ENCODE data around the gene STXBP4. TPM values are rescaled to one million over a fixed set of nuclear protein-coding genes. Genes with fewer than 3 reads are reported as not detected.

The STXBP4 gene
- total and polyA plus RNA-seq, 7 donors: 0.53 to 4.1 (median 2.3) TPM

GRCh38 chr17:55167024-55167725, 198.6 kb downstream of the STXBP4 start:
- ATAC-seq: no peak
- no peaks in the 10 kb centered on the region for H3K9me3 ChIP-seq
- no peak for DNase-seq
- 58 to 72% (median 66%) methylated on average over 2 of the region's 2 CpGs for WGBS, 3 donors
- H3K4me1 ChIP-seq: no peaks in the 10 kb centered on the region
- H3K27ac ChIP-seq: no peak overlapping the region
- no peaks in the 10 kb centered on the region for H3K36me3 ChIP-seq (ENCODE audit: insufficient read depth in 1 of 2, low read depth in 1 of 2)
- no peak overlapping the region for H3K4me3 ChIP-seq
- TF ChIP-seq CTCF (IDR thresholded peaks at IDR 0.05): no peak
- intact Hi-C loops (cut with DNase I): no loop called here
- no peaks in the 10 kb centered on the region for H3K27me3 ChIP-seq (ENCODE audit: insufficient read depth in 3 of 3, low read length in 2 of 3)

GRCh38 chr17:55168958-55169687, 200.6 kb downstream of the STXBP4 start:
- no peaks in the 10 kb centered on the region for H3K27me3 ChIP-seq (ENCODE audit: insufficient read depth in 3 of 3, low read length in 2 of 3)
- DNase-seq: no peak
- H3K27ac ChIP-seq: no peak overlapping the region
- no peak overlapping the region for H3K4me3 ChIP-seq
- intact Hi-C loops (cut with DNase I): no loop called here
- H3K9me3 ChIP-seq: no peaks in the 10 kb centered on the region
- H3K36me3 ChIP-seq (ENCODE audit: insufficient read depth in 1 of 2, low read depth in 1 of 2): no peaks in the 10 kb centered on the region
- WGBS, 3 donors: 81 to 84% (median 81%) methylated on average over 5 of the region's 5 CpGs
- no peaks in the 10 kb centered on the region for H3K4me1 ChIP-seq
- no peak for TF ChIP-seq CTCF (IDR thresholded peaks at IDR 0.05)
- no peak for ATAC-seq

GRCh38 chr17:55171634-55172328, 203.2 kb downstream of the STXBP4 start:
- 98 to 99% (median 99%) methylated on average over 4 of the region's 4 CpGs for WGBS, 3 donors
- ATAC-seq (no peak), DNase-seq (no peak)
- H3K27me3 ChIP-seq (ENCODE audit: insufficient read depth in 3 of 3, low read length in 2 of 3): no peaks in the 10 kb centered on the region
- H3K27ac ChIP-seq: no peak overlapping the region
- H3K4me3 ChIP-seq: no peak overlapping the region
- H3K4me1 ChIP-seq: no peaks in the 10 kb centered on the region
- no peaks in the 10 kb centered on the region for H3K9me3 ChIP-seq
- intact Hi-C loops (cut with DNase I): no loop called here
- TF ChIP-seq CTCF (IDR thresholded peaks at IDR 0.05): no peak
- no peaks in the 10 kb centered on the region for H3K36me3 ChIP-seq (ENCODE audit: insufficient read depth in 1 of 2, low read depth in 1 of 2)

DNA sequence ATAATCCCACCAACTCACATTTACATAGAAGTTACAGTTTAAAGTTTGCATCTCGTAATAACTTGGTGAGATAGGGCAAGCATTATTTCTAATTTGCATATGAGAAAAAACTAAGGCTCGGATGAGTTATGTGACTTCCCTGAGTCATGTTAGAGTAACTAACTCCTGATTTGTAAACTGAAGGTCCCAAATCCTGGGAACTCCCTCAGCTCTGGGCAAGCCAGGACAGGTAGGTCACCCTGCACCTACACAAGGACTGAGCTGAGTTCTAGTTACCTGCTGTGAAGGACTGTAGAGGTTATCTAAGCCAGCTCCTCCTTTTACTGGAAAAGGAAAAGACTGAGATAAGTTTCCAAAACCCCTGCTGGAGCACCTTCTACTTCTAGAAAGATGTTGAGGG, 204.0 kb downstream of the STXBP4 start:
- Histone ChIP-seq H3K9me3 (no peaks in the 10 kb centered on the region), H3K27me3 (ENCODE audit: insufficient read depth in 3 of 3, low read length in 2 of 3) (no peaks in the 10 kb centered on the region), H3K4me3 (no peak overlapping the region), H3K36me3 (ENCODE audit: insufficient read depth in 1 of 2, low read depth in 1 of 2) (no peaks in the 10 kb centered on the region), H3K27ac (no peak overlapping the region), H3K4me1 (no peaks in the 10 kb centered on the region)
- ATAC-seq (no peak), DNase-seq (no peak)
- no peak for TF ChIP-seq CTCF (IDR thresholded peaks at IDR 0.05)
- 91 to 96% (median 91%) methylated on average over 2 of the region's 2 CpGs for WGBS, 3 donors
- intact Hi-C loops (cut with DNase I): no loop called here
